HEK293 (cell line): ENCODE results near the gene CPN2.

Experiments used
- REPIN1 ChIP-seq: fragments of 450-650 bp; formaldehyde crosslinking; IDR thresholded peaks from 2 replicates; pipeline ENCODE4 v1.5.1; 2017; ENCODE audit warnings: missing biosample characterization, missing genetic modification characterization, low read depth
- ZBTB48 ChIP-seq: fragments of 450-650 bp; formaldehyde crosslinking; IDR thresholded peaks from 2 replicates; pipeline ENCODE4 v1.5.1; 2016; ENCODE audit warnings: missing biosample characterization, missing genetic modification characterization
- ZFHX2 ChIP-seq: fragments of 450-650 bp; formaldehyde crosslinking; conservative IDR thresholded peaks from 2 replicates; pipeline ENCODE4 v1.5.1; 2016; ENCODE audit warnings: missing biosample characterization, missing genetic modification characterization
- ZNF138 ChIP-seq: fragments of 450-650 bp; formaldehyde crosslinking; IDR thresholded peaks from 2 replicates; pipeline ENCODE4 v1.5.1; 2016; ENCODE audit warnings: missing biosample characterization, missing genetic modification characterization, borderline replicate concordance
- ZNF146 ChIP-seq: fragments of 450-650 bp; formaldehyde crosslinking; IDR thresholded peaks from 2 replicates; pipeline ENCODE4 v1.5.1; 2016; ENCODE audit warnings: missing biosample characterization, missing genetic modification characterization
- ZNF174 ChIP-seq: fragments of 450-650 bp; formaldehyde crosslinking; IDR thresholded peaks from 2 replicates; pipeline ENCODE4 v1.5.0; 2017; ENCODE audit warnings: missing biosample characterization, mild to moderate bottlenecking, missing genetic modification characterization
- ZNF175 ChIP-seq: fragments of 450-650 bp; formaldehyde crosslinking; IDR thresholded peaks from 2 replicates; pipeline ENCODE4 v1.5.1; 2016; ENCODE audit warnings: missing biosample characterization, missing genetic modification characterization
- ZNF2 ChIP-seq: fragments of 450-650 bp; formaldehyde crosslinking; IDR thresholded peaks from 2 replicates; pipeline ENCODE4 v1.5.1; 2016; ENCODE audit warnings: missing biosample characterization, missing genetic modification characterization
- ZNF214 ChIP-seq: fragments of 450-650 bp; formaldehyde crosslinking; IDR thresholded peaks from 2 replicates; pipeline ENCODE4 v1.5.1; 2017; ENCODE audit warnings: missing biosample characterization, mild to moderate bottlenecking, missing genetic modification characterization, borderline replicate concordance
- ZNF266 ChIP-seq: fragments of 450-650 bp; formaldehyde crosslinking; IDR thresholded peaks from 2 replicates; pipeline ENCODE4 v1.5.1; 2016; ENCODE audit warnings: missing biosample characterization, missing genetic modification characterization, low read depth
- ZNF548 ChIP-seq: fragments of 450-650 bp; formaldehyde crosslinking; IDR thresholded peaks from 2 replicates; pipeline ENCODE4 v1.5.1; 2016; ENCODE audit warnings: missing biosample characterization, missing genetic modification characterization
- ZNF596 ChIP-seq: fragments of 450-650 bp; IDR thresholded peaks from 2 replicates; pipeline ENCODE4 v1.5.0; 2018; ENCODE audit warnings: missing biosample characterization, mild to moderate bottlenecking, missing genetic modification characterization, moderate library complexity
- ZNF626 ChIP-seq: fragments of 450-650 bp; sonication (Bioruptor Pico); formaldehyde crosslinking; IDR thresholded peaks from 2 replicates; pipeline ENCODE4 v1.5.1; 2018; ENCODE audit warnings: missing biosample characterization, missing genetic modification characterization, inconsistent platforms
- ZNF629 ChIP-seq: fragments of 450-650 bp; formaldehyde crosslinking; IDR thresholded peaks from 2 replicates; pipeline ENCODE4 v1.5.1; 2017; ENCODE audit warnings: missing biosample characterization, missing genetic modification characterization
- ZSCAN30 ChIP-seq: fragments of 450-650 bp; IDR thresholded peaks from 2 replicates; pipeline ENCODE4 v1.5.1; 2018; ENCODE audit warnings: missing biosample characterization, mild to moderate bottlenecking, missing genetic modification characterization, moderate library complexity
- TF ChIP-seq, protein P1 (sequence below): fragments of 450-650 bp; formaldehyde crosslinking; IDR thresholded peaks from 2 replicates; pipeline ENCODE4 v1.5.1; 2016; ENCODE audit warnings: missing biosample characterization, missing genetic modification characterization
- TF ChIP-seq, protein P2 (sequence below): fragments of 450-650 bp; formaldehyde crosslinking; IDR thresholded peaks from 2 replicates; pipeline ENCODE4 v1.5.1; 2017; ENCODE audit warnings: missing biosample characterization, missing genetic modification characterization
- TF ChIP-seq, protein P3 (sequence below): fragments of 450-650 bp; formaldehyde crosslinking; conservative IDR thresholded peaks from 2 replicates; pipeline ENCODE4 v1.5.1; 2016; ENCODE audit warnings: low read depth, missing biosample characterization, missing genetic modification characterization
- TF ChIP-seq, protein P4 (sequence below): fragments of 450-650 bp; formaldehyde crosslinking; IDR thresholded peaks from 2 replicates; pipeline ENCODE4 v1.5.1; 2016; ENCODE audit warnings: missing biosample characterization, missing genetic modification characterization, borderline replicate concordance
- TF ChIP-seq, protein P5 (sequence below): fragments of 450-650 bp; formaldehyde crosslinking; IDR thresholded peaks from 2 replicates; pipeline ENCODE4 v1.5.1; 2017; ENCODE audit warnings: missing biosample characterization, missing genetic modification characterization
- TF ChIP-seq, protein P6 (sequence below): fragments of 450-650 bp; formaldehyde crosslinking; IDR thresholded peaks from 2 replicates; pipeline ENCODE4 v1.5.1; 2016; ENCODE audit warnings: missing biosample characterization, missing genetic modification characterization

CPN2 gene

DNA sequence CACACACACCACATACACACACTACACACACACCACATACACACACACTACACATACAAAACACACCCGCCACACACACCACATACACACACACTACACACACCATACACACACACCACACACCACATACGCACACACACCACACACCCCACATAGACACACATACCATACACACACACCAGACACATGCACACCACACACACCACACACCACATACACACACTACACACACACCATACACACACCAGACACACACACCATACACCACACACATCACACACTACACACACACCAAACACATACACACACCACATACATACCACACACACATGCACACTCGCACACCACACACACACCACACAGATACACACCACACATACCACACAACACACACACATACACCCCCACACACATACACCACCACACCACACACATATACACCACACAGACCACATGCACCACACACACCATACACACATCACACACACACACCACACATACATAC lies 26.3 kb downstream of the CPN2 start (continued):
- TF ChIP-seq, protein P1, sequence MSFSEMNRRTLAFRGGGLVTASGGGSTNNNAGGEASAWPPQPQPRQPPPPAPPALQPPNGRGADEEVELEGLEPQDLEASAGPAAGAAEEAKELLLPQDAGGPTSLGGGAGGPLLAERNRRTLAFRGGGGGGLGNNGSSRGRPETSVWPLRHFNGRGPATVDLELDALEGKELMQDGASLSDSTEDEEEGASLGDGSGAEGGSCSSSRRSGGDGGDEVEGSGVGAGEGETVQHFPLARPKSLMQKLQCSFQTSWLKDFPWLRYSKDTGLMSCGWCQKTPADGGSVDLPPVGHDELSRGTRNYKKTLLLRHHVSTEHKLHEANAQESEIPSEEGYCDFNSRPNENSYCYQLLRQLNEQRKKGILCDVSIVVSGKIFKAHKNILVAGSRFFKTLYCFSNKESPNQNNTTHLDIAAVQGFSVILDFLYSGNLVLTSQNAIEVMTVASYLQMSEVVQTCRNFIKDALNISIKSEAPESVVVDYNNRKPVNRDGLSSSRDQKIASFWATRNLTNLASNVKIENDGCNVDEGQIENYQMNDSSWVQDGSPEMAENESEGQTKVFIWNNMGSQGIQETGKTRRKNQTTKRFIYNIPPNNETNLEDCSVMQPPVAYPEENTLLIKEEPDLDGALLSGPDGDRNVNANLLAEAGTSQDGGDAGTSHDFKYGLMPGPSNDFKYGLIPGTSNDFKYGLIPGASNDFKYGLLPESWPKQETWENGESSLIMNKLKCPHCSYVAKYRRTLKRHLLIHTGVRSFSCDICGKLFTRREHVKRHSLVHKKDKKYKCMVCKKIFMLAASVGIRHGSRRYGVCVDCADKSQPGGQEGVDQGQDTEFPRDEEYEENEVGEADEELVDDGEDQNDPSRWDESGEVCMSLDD: no peak
- TF ChIP-seq, protein P2, sequence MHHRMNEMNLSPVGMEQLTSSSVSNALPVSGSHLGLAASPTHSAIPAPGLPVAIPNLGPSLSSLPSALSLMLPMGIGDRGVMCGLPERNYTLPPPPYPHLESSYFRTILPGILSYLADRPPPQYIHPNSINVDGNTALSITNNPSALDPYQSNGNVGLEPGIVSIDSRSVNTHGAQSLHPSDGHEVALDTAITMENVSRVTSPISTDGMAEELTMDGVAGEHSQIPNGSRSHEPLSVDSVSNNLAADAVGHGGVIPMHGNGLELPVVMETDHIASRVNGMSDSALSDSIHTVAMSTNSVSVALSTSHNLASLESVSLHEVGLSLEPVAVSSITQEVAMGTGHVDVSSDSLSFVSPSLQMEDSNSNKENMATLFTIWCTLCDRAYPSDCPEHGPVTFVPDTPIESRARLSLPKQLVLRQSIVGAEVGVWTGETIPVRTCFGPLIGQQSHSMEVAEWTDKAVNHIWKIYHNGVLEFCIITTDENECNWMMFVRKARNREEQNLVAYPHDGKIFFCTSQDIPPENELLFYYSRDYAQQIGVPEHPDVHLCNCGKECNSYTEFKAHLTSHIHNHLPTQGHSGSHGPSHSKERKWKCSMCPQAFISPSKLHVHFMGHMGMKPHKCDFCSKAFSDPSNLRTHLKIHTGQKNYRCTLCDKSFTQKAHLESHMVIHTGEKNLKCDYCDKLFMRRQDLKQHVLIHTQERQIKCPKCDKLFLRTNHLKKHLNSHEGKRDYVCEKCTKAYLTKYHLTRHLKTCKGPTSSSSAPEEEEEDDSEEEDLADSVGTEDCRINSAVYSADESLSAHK (tag by site-specific recombination): no peak
- TF ChIP-seq ZNF214 (tag by site-specific recombination) (no peak), ZNF138 (tag by site-specific recombination) (no peak), ZNF629 (tag by site-specific recombination) (no peak), REPIN1 (no peak), ZFHX2 (tag by site-specific recombination) (no peak), ZNF626 (tag by site-specific recombination) (no peak), ZSCAN30 (no peak), ZNF548 (tag by site-specific recombination) (no peak), ZNF174 (no peak), ZNF175 (tag by site-specific recombination) (peak; percentile 89; the same call in 1 of the 2 replicates), ZNF266 (tag by site-specific recombination) (no peak), ZNF146 (peak; percentile 39; the same call in 1 of the 2 replicates), ZBTB48 (tag by site-specific recombination) (0 out of 2 replicates have a peak, but pooled peaks have one; percentile 14), ZNF596 (tag by site-specific recombination) (no peak), ZNF2 (peak; percentile 66; the same call in 1 of the 2 replicates)
- TF ChIP-seq, protein P3, sequence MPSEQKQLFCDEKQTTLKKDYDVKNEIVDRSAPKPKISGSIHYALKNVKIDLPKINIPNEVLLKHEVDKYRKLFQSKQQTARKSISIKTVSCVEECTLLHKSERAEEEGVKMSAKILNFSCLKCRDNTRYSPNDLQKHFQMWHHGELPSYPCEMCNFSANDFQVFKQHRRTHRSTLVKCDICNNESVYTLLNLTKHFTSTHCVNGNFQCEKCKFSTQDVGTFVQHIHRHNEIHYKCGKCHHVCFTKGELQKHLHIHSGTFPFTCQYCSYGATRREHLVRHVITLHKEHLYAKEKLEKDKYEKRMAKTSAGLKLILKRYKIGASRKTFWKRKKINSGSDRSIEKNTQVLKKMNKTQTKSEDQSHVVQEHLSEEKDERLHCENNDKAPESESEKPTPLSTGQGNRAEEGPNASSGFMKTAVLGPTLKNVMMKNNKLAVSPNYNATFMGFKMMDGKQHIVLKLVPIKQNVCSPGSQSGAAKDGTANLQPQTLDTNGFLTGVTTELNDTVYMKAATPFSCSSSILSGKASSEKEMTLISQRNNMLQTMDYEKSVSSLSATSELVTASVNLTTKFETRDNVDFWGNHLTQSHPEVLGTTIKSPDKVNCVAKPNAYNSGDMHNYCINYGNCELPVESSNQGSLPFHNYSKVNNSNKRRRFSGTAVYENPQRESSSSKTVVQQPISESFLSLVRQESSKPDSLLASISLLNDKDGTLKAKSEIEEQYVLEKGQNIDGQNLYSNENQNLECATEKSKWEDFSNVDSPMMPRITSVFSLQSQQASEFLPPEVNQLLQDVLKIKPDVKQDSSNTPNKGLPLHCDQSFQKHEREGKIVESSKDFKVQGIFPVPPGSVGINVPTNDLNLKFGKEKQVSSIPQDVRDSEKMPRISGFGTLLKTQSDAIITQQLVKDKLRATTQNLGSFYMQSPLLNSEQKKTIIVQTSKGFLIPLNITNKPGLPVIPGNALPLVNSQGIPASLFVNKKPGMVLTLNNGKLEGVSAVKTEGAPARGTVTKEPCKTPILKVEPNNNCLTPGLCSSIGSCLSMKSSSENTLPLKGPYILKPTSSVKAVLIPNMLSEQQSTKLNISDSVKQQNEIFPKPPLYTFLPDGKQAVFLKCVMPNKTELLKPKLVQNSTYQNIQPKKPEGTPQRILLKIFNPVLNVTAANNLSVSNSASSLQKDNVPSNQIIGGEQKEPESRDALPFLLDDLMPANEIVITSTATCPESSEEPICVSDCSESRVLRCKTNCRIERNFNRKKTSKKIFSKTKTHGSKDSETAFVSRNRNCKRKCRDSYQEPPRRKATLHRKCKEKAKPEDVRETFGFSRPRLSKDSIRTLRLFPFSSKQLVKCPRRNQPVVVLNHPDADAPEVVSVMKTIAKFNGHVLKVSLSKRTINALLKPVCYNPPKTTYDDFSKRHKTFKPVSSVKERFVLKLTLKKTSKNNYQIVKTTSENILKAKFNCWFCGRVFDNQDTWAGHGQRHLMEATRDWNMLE: no peak
- TF ChIP-seq, protein P4, sequence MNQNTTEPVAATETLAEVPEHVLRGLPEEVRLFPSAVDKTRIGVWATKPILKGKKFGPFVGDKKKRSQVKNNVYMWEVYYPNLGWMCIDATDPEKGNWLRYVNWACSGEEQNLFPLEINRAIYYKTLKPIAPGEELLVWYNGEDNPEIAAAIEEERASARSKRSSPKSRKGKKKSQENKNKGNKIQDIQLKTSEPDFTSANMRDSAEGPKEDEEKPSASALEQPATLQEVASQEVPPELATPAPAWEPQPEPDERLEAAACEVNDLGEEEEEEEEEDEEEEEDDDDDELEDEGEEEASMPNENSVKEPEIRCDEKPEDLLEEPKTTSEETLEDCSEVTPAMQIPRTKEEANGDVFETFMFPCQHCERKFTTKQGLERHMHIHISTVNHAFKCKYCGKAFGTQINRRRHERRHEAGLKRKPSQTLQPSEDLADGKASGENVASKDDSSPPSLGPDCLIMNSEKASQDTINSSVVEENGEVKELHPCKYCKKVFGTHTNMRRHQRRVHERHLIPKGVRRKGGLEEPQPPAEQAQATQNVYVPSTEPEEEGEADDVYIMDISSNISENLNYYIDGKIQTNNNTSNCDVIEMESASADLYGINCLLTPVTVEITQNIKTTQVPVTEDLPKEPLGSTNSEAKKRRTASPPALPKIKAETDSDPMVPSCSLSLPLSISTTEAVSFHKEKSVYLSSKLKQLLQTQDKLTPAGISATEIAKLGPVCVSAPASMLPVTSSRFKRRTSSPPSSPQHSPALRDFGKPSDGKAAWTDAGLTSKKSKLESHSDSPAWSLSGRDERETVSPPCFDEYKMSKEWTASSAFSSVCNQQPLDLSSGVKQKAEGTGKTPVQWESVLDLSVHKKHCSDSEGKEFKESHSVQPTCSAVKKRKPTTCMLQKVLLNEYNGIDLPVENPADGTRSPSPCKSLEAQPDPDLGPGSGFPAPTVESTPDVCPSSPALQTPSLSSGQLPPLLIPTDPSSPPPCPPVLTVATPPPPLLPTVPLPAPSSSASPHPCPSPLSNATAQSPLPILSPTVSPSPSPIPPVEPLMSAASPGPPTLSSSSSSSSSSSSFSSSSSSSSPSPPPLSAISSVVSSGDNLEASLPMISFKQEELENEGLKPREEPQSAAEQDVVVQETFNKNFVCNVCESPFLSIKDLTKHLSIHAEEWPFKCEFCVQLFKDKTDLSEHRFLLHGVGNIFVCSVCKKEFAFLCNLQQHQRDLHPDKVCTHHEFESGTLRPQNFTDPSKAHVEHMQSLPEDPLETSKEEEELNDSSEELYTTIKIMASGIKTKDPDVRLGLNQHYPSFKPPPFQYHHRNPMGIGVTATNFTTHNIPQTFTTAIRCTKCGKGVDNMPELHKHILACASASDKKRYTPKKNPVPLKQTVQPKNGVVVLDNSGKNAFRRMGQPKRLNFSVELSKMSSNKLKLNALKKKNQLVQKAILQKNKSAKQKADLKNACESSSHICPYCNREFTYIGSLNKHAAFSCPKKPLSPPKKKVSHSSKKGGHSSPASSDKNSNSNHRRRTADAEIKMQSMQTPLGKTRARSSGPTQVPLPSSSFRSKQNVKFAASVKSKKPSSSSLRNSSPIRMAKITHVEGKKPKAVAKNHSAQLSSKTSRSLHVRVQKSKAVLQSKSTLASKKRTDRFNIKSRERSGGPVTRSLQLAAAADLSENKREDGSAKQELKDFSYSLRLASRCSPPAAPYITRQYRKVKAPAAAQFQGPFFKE (tag by site-specific recombination): no peak
- TF ChIP-seq, protein P5, sequence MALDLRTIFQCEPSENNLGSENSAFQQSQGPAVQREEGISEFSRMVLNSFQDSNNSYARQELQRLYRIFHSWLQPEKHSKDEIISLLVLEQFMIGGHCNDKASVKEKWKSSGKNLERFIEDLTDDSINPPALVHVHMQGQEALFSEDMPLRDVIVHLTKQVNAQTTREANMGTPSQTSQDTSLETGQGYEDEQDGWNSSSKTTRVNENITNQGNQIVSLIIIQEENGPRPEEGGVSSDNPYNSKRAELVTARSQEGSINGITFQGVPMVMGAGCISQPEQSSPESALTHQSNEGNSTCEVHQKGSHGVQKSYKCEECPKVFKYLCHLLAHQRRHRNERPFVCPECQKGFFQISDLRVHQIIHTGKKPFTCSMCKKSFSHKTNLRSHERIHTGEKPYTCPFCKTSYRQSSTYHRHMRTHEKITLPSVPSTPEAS: peak; percentile 64; the same call in 1 of the 2 replicates
- TF ChIP-seq, protein P6, sequence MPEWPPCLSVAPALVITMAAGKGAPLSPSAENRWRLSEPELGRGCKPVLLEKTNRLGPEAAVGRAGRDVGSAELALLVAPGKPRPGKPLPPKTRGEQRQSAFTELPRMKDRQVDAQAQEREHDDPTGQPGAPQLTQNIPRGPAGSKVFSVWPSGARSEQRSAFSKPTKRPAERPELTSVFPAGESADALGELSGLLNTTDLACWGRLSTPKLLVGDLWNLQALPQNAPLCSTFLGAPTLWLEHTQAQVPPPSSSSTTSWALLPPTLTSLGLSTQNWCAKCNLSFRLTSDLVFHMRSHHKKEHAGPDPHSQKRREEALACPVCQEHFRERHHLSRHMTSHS (tag by site-specific recombination): peak; percentile 59; the same call in 1 of the 2 replicates
